HEK293 (cell line): Measurements from ENCODE around the gene ZSWIM7.

Experiments used
- CTCF ChIA-PET: fragments of 350-600 bp; formaldehyde crosslinking; extraction: SDS; loops from one replicate; lab custom pipeline; 2021; ENCODE audit warnings: antibody characterized with exemption; lab: Yijun Ruan, JAX
- POLR2A ChIA-PET: fragments of 300-600 bp; formaldehyde crosslinking; extraction: SDS; loops from one replicate; lab custom pipeline; 2020; ENCODE audit warnings: antibody characterized with exemption, inconsistent platforms; lab: Yijun Ruan, JAX
- H3K27ac ChIP-seq: fragments of 200-500 bp; sonication (Bioruptor generic); 2 replicates; pipeline ENCODE4 v1.5.1; 2014; ENCODE audit warnings: low read depth, low read length, control low read depth, inconsistent platforms; ENCODE audit errors: extremely low read depth
- H3K36me3 ChIP-seq, 2 experiments: fragments of 200-500 bp in 1 of 2; sonication (Bioruptor generic) in 1 of 2; 1 replicate in 1 of 2; 2 replicates in 1 of 2; pipeline ENCODE4 v1.5.1; 2014 to 2017; ENCODE audit warnings: inconsistent platforms in 2 of 2, low read length in 2 of 2; ENCODE audit not compliant: control insufficient read depth in 2 of 2, insufficient read depth in 1 of 2
- H3K4me1 ChIP-seq: fragments of 200-500 bp; sonication (Bioruptor generic); 2 replicates; pipeline ENCODE4 v1.5.1; 2014; ENCODE audit warnings: mild to moderate bottlenecking, low read length, inconsistent platforms; ENCODE audit not compliant: control insufficient read depth, insufficient read depth
- H3K4me3 ChIP-seq: 2 replicates; pipeline ENCODE4 v1.5.1; 2011; ENCODE audit warnings: low read depth, mild to moderate bottlenecking, control low read depth, low read length, moderate library complexity
- H3K9me3 ChIP-seq: fragments of 200-500 bp; sonication (Bioruptor generic); 2 replicates; pipeline ENCODE4 v1.5.1; 2014; ENCODE audit warnings: low read depth, low read length, inconsistent platforms; ENCODE audit not compliant: control insufficient read depth, insufficient read depth
- BCL11A ChIP-seq: fragments of 450-650 bp; formaldehyde crosslinking; IDR thresholded peaks from 2 replicates; pipeline ENCODE4 v1.5.1; 2016; ENCODE audit warnings: low read depth, missing biosample characterization, missing genetic modification characterization
- HIC1 ChIP-seq: fragments of 450-650 bp; formaldehyde crosslinking; IDR thresholded peaks from 2 replicates; pipeline ENCODE4 v1.5.1; 2016; ENCODE audit warnings: missing biosample characterization, missing genetic modification characterization
- HOXA7 ChIP-seq: sonication (generic); formaldehyde crosslinking; IDR thresholded peaks from 2 replicates; pipeline ENCODE4 v1.8.1; 2022; ENCODE audit warnings: missing genetic modification reagents, borderline replicate concordance
- IKZF3 ChIP-seq: fragments of 450-650 bp; IDR thresholded peaks from 2 replicates; pipeline ENCODE4 v1.5.0; 2018; ENCODE audit warnings: missing biosample characterization, mild to moderate bottlenecking, missing genetic modification characterization, moderate library complexity
- MYNN ChIP-seq: fragments of 450-650 bp; formaldehyde crosslinking; IDR thresholded peaks from 2 replicates; pipeline ENCODE4 v1.5.1; 2016; ENCODE audit warnings: missing biosample characterization, missing genetic modification characterization, borderline replicate concordance
- WT1 ChIP-seq: fragments of 450-650 bp; formaldehyde crosslinking; IDR thresholded peaks from 2 replicates; pipeline ENCODE4 v1.5.1; 2016; ENCODE audit warnings: missing biosample characterization, missing genetic modification characterization
- ZBTB1 ChIP-seq: fragments of 450-650 bp; formaldehyde crosslinking; IDR thresholded peaks from 2 replicates; pipeline ENCODE4 v1.5.1; 2016; ENCODE audit warnings: missing biosample characterization, missing genetic modification characterization
- ZBTB7A ChIP-seq: fragments of 450-650 bp; formaldehyde crosslinking; IDR thresholded peaks from 2 replicates; pipeline ENCODE4 v1.5.1; 2016; ENCODE audit warnings: low read depth, missing biosample characterization, missing genetic modification characterization
- ZFP3 ChIP-seq: fragments of 450-650 bp; formaldehyde crosslinking; IDR thresholded peaks from 2 replicates; pipeline ENCODE4 v1.5.1; 2016; ENCODE audit warnings: low read depth, missing biosample characterization, missing genetic modification characterization
- ZIC2 ChIP-seq: fragments of 450-650 bp; formaldehyde crosslinking; IDR thresholded peaks from 2 replicates; pipeline ENCODE4 v1.5.1; 2016; ENCODE audit warnings: missing biosample characterization, missing genetic modification characterization
- ZNF140 ChIP-seq: fragments of 450-650 bp; formaldehyde crosslinking; IDR thresholded peaks from 2 replicates; pipeline ENCODE4 v1.5.1; 2016; ENCODE audit warnings: missing biosample characterization, missing genetic modification characterization
- ZNF266 ChIP-seq: fragments of 450-650 bp; formaldehyde crosslinking; IDR thresholded peaks from 2 replicates; pipeline ENCODE4 v1.5.1; 2016; ENCODE audit warnings: missing biosample characterization, missing genetic modification characterization, low read depth
- ZNF335 ChIP-seq: fragments of 450-650 bp; formaldehyde crosslinking; conservative IDR thresholded peaks from 2 replicates; pipeline ENCODE4 v1.5.1; 2016; ENCODE audit warnings: missing biosample characterization, missing genetic modification characterization
- ZNF416 ChIP-seq: fragments of 450-650 bp; formaldehyde crosslinking; IDR thresholded peaks from 2 replicates; pipeline ENCODE4 v1.5.1; 2016; ENCODE audit warnings: missing biosample characterization, missing genetic modification characterization
- ZNF585B ChIP-seq: fragments of 450-650 bp; formaldehyde crosslinking; IDR thresholded peaks from 2 replicates; pipeline ENCODE4 v1.5.1; 2016; ENCODE audit warnings: missing biosample characterization, missing genetic modification characterization
- ZNF830 ChIP-seq: fragments of 450-650 bp; IDR thresholded peaks from 2 replicates; pipeline ENCODE4 v1.5.0; 2018; ENCODE audit warnings: missing biosample characterization, missing genetic modification characterization, low read depth, mild to moderate bottlenecking, moderate library complexity
- ZSCAN18 ChIP-seq: fragments of 450-650 bp; formaldehyde crosslinking; IDR thresholded peaks from 2 replicates; pipeline ENCODE4 v1.5.1; 2016; ENCODE audit warnings: missing biosample characterization, missing genetic modification characterization
- TF ChIP-seq, protein P1 (sequence below): fragments of 450-650 bp; formaldehyde crosslinking; IDR thresholded peaks from 2 replicates; pipeline ENCODE4 v1.5.1; 2016; ENCODE audit warnings: missing biosample characterization, missing genetic modification characterization
- TF ChIP-seq, protein P2 (sequence below): fragments of 450-650 bp; formaldehyde crosslinking; IDR thresholded peaks from 2 replicates; pipeline ENCODE4; 2016; ENCODE audit warnings: missing biosample characterization, missing genetic modification characterization
- TF ChIP-seq, protein P3 (sequence below): fragments of 450-650 bp; formaldehyde crosslinking; conservative IDR thresholded peaks from 2 replicates; pipeline ENCODE4 v1.5.1; 2016; ENCODE audit warnings: low read depth, missing biosample characterization, missing genetic modification characterization

The ZSWIM7 gene

DNA sequence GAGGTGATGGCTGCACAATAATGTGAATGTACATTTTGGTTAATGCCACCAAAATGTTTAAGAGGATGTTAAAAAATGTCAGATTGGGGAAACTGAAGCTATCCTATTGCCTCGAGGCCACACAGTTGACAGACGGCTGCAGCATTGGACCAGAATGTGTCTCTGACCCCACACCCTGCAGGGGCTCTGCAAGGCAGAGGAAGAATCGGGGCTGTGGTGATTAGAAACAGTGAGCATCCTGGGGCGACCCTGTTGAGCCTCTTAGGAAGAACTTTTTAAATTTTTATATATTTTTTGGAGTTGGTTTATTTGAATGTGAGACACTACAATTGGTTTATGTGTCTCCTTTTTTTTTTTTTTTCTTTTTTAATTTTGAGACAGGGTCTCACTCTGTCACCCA, 69.6 kb downstream of the ZSWIM7 start:
- TF ChIP-seq ZNF266 (tag by site-specific recombination) (no peak), ZNF140 (tag by site-specific recombination) (no peak), ZNF335 (tag by site-specific recombination) (no peak), BCL11A (tag by site-specific recombination) (no peak), ZNF585B (no peak), ZIC2 (tag by site-specific recombination) (no peak), IKZF3 (tag by site-specific recombination) (no peak), HOXA7 (CRISPR knock-in tag) (no peak)
- TF ChIP-seq, protein P1, sequence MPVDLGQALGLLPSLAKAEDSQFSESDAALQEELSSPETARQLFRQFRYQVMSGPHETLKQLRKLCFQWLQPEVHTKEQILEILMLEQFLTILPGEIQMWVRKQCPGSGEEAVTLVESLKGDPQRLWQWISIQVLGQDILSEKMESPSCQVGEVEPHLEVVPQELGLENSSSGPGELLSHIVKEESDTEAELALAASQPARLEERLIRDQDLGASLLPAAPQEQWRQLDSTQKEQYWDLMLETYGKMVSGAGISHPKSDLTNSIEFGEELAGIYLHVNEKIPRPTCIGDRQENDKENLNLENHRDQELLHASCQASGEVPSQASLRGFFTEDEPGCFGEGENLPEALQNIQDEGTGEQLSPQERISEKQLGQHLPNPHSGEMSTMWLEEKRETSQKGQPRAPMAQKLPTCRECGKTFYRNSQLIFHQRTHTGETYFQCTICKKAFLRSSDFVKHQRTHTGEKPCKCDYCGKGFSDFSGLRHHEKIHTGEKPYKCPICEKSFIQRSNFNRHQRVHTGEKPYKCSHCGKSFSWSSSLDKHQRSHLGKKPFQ (tag by site-specific recombination), result no peak
- Histone ChIP-seq H3K4me3 (no peak overlapping the region), H3K9me3 (no peaks in the 10 kb centered on the region), H3K36me3 (no peaks in the 10 kb centered on the region), H3K4me1 (no peaks in the 10 kb centered on the region), H3K27ac (no peak overlapping the region)
- ChIA-PET POLR2A (interaction anchor here (1.2 kb wide), 1 partner anchor 12 kb away, joined by 5 read pairs; no protein-coding TSS in a partner anchor), CTCF (interaction anchor here (0.6 kb wide), 1 partner anchor 17 kb away, joined by 4 read pairs; no protein-coding TSS in a partner anchor)

GRCh38 chr17:15928286-15928785, 71.2 kb downstream of the ZSWIM7 start:
- Histone ChIP-seq H3K27ac (no peak overlapping the region), H3K36me3 (no peaks in the 10 kb centered on the region), H3K4me3 (no peak overlapping the region), H3K4me1 (no peaks in the 10 kb centered on the region), H3K9me3 (no peaks in the 10 kb centered on the region)
- POLR2A ChIA-PET, result no interaction called here
- CTCF ChIA-PET, result no interaction called here
- TF ChIP-seq ZNF266 (tag by site-specific recombination), result no peak
- TF ChIP-seq MYNN (tag by site-specific recombination), result no peak
- TF ChIP-seq, protein P2, sequence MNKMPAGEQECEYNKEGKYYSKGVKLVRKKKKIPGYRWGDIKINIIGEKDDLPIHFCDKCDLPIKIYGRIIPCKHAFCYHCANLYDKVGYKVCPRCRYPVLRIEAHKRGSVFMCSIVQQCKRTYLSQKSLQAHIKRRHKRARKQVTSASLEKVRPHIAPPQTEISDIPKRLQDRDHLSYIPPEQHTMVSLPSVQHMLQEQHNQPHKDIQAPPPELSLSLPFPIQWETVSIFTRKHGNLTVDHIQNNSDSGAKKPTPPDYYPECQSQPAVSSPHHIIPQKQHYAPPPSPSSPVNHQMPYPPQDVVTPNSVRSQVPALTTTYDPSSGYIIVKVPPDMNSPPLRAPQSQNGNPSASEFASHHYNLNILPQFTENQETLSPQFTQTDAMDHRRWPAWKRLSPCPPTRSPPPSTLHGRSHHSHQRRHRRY (tag by site-specific recombination), result no peak
- TF ChIP-seq ZNF416, result no peak
- no peak for TF ChIP-seq ZBTB7A (tag by site-specific recombination)
- TF ChIP-seq ZNF830 (tag by site-specific recombination), result no peak
- TF ChIP-seq ZFP3 (tag by site-specific recombination), result no peak
- TF ChIP-seq ZSCAN18 (tag by site-specific recombination), result no peak
- no peak for TF ChIP-seq WT1 (tag by site-specific recombination)
- no peak for TF ChIP-seq ZBTB1
- TF ChIP-seq, protein P3, sequence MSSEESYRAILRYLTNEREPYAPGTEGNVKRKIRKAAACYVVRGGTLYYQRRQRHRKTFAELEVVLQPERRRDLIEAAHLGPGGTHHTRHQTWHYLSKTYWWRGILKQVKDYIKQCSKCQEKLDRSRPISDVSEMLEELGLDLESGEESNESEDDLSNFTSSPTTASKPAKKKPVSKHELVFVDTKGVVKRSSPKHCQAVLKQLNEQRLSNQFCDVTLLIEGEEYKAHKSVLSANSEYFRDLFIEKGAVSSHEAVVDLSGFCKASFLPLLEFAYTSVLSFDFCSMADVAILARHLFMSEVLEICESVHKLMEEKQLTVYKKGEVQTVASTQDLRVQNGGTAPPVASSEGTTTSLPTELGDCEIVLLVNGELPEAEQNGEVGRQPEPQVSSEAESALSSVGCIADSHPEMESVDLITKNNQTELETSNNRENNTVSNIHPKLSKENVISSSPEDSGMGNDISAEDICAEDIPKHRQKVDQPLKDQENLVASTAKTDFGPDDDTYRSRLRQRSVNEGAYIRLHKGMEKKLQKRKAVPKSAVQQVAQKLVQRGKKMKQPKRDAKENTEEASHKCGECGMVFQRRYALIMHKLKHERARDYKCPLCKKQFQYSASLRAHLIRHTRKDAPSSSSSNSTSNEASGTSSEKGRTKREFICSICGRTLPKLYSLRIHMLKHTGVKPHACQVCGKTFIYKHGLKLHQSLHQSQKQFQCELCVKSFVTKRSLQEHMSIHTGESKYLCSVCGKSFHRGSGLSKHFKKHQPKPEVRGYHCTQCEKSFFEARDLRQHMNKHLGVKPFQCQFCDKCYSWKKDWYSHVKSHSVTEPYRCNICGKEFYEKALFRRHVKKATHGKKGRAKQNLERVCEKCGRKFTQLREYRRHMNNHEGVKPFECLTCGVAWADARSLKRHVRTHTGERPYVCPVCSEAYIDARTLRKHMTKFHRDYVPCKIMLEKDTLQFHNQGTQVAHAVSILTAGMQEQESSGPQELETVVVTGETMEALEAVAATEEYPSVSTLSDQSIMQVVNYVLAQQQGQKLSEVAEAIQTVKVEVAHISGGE (tag by site-specific recombination), result no peak
- no peak for TF ChIP-seq HIC1
